ENCODE data around the gene AVPR1B.

Gene AVPR1B

DNA sequence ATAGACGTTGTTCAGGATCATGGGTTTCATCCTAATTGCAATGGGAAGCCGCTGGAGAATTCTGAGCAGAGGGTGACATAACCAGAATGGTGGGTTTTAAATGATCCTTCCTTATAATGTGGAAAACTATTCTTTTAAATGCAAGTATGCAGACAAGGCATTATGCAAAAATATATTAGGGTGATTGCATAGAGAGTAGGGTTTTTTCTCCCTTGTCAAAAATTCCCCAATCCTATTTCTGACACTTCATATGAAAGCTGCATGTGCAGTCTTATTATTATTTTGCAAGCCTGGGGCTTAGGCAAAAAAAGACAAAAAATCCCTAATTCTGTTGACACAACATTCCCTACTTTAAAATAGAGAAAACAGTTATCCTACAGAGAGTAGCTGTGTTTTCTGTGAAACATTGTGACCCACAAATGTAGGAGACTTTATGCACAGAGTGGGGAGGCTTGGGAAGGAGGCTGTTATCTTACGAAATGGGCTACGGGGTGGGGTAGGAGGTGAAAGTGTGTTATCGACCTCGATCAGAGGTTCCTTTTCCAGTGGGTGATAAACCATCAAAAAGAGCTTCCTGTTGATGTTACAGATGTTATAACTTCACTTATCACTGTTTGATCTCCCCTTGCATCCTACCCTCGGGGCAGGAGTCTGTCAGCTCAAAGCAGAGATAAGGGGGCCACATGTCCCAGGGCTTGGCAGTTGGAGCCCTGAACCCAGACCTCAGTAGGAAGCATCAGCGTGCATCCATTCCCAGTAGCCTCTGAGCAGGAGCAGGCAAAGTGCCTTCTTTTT is 37.0 kb downstream of the AVPR1B start:
- no peak for TF ChIP-seq CTCF (IDR thresholded peaks at IDR 0.05; ENCODE audit: poor library complexity, severe bottlenecking)
- no peaks in the 10 kb centered on the region for H3K36me3 ChIP-seq (ENCODE audit: low read depth)
- H3K4me1 ChIP-seq (ENCODE audit: insufficient read depth, poor library complexity, severe bottlenecking): peaks cover 7% of the 10 kb centered on the region
- DNase-seq (ENCODE audit: low spot score) (no peak), ATAC-seq (ENCODE audit: low read depth) (no peak)
- no peak overlapping the region for H3K4me3 ChIP-seq (ENCODE audit: severe bottlenecking)
- no peaks in the 10 kb centered on the region for H3K27me3 ChIP-seq (ENCODE audit: insufficient read depth, poor library complexity, severe bottlenecking)
- H3K9me3 ChIP-seq (ENCODE audit: severe bottlenecking): no peaks in the 10 kb centered on the region
- no peak overlapping the region for H3K27ac ChIP-seq (ENCODE audit: poor library complexity, severe bottlenecking)

- TF ChIP-seq CTCF (IDR thresholded peaks at IDR 0.05; ENCODE audit: poor library complexity, severe bottlenecking): no peak
- H3K9me3 ChIP-seq (ENCODE audit: severe bottlenecking): no peaks in the 10 kb centered on the region
- no peak overlapping the region for H3K27ac ChIP-seq (ENCODE audit: poor library complexity, severe bottlenecking)
- DNase-seq (ENCODE audit: low spot score) (no peak), ATAC-seq (ENCODE audit: low read depth) (no peak)
- H3K4me1 ChIP-seq (ENCODE audit: insufficient read depth, poor library complexity, severe bottlenecking): peaks cover 7% of the 10 kb centered on the region
- H3K27me3 ChIP-seq (ENCODE audit: insufficient read depth, poor library complexity, severe bottlenecking): no peaks in the 10 kb centered on the region
- no peaks in the 10 kb centered on the region for H3K36me3 ChIP-seq (ENCODE audit: low read depth)
- no peak overlapping the region for H3K4me3 ChIP-seq (ENCODE audit: severe bottlenecking)
Measured at GRCh38 chr1:206079135-206079534, 38.1 kb downstream of the AVPR1B start.

DNA sequence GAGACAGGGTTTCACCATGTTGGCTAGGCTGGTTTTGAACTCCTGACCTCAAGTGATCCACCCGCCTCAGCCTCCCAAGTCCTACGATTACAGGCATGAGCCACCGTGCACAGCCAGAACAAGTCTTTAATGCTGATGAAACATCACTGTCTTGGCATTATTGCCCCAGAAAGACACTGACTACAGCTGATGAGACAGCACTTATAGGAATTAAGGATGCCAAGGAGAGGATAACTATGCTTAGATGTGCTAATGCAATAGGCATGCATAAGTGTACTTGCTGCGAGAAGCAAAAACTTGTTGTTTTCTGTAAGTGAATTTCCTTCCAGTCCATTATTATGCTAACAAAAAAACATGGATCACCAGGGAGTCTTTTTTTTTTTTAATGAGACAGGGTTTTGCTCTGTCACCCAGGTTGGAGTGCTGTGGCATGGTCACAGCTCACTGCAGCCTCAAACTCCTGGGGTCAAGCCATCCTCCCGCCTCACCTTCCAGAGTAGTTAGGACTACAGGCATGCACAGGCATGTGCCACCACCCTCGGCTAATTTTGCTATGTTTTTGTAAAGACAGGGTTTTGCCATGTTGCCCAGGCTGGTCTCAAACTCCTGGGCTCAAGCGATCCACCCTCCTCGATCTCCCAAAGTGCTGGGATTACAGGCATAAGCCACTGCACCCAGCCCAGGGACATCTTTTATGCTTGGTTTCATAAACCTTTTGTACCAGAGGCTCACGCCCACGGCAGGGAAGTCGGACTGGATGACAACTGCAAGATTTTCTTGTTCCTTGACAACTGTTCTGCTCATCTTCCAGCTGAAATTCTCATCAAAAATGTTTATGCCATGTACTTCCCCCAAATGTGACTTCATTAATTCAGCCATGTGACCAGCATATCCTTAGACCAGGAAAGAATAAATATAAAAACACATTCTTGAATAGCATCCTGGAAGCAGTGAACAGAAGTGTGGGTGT is 41.1 kb downstream of the AVPR1B start:
- Histone ChIP-seq H3K4me3 (ENCODE audit: severe bottlenecking) (no peak overlapping the region), H3K27me3 (ENCODE audit: insufficient read depth, poor library complexity, severe bottlenecking) (no peaks in the 10 kb centered on the region), H3K27ac (ENCODE audit: poor library complexity, severe bottlenecking) (no peak overlapping the region), H3K9me3 (ENCODE audit: severe bottlenecking) (no peaks in the 10 kb centered on the region), H3K4me1 (ENCODE audit: insufficient read depth, poor library complexity, severe bottlenecking) (peaks cover 7% of the 10 kb centered on the region), H3K36me3 (ENCODE audit: low read depth) (no peaks in the 10 kb centered on the region)
- TF ChIP-seq CTCF (IDR thresholded peaks at IDR 0.05; ENCODE audit: poor library complexity, severe bottlenecking): no peak
- DNase-seq (ENCODE audit: low spot score) (no peak), ATAC-seq (ENCODE audit: low read depth) (peak; percentile 68)

DNA sequence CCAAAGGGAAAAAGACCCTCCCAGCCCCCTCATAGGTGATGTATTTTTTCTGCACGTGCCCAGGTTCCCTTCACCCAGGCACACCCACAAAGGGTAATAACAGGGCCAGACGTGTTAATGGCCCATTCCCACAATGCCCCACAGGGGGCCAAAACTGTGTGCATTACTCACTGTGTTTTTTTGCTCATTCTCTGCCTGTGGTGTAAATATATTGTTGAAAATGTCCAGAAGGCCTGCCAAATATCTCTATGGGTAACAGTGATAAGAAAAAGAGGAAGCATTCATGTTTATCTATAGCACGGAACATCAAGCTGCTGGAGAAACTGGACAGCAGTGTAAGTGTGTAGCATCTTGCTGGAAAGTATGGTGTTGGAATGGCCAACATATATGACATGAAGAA is 42.3 kb downstream of the AVPR1B start:
- H3K27ac ChIP-seq (ENCODE audit: poor library complexity, severe bottlenecking): no peak overlapping the region
- no peak for ATAC-seq (ENCODE audit: low read depth)
- DNase-seq (ENCODE audit: low spot score): no peak

More for the DNA sequence above, 42.3 kb downstream of the AVPR1B start:
- no peaks in the 10 kb centered on the region for H3K36me3 ChIP-seq (ENCODE audit: low read depth)
- no peaks in the 10 kb centered on the region for H3K27me3 ChIP-seq (ENCODE audit: insufficient read depth, poor library complexity, severe bottlenecking)
- H3K9me3 ChIP-seq (ENCODE audit: severe bottlenecking): no peaks in the 10 kb centered on the region
- TF ChIP-seq CTCF (IDR thresholded peaks at IDR 0.05; ENCODE audit: poor library complexity, severe bottlenecking): no peak
- no peak overlapping the region for H3K4me3 ChIP-seq (ENCODE audit: severe bottlenecking)
- H3K4me1 ChIP-seq (ENCODE audit: insufficient read depth, poor library complexity, severe bottlenecking): peaks cover 7% of the 10 kb centered on the region

Measured in RWPE2 (cell line).